Stimulated activated CD8-positive, alpha-beta memory T cell treated with anti-CD3 and anti-CD28 coated beads, Interleukin-2, amount 100 ng/mL, for 1 hour (primary cell): Measurements from ENCODE around the gene AOPEP.

ENCODE experiments used
- DNase-seq, 2 donors: peaks; one replicate each; pipeline ENCODE4 v3.0.0-alpha.2; 2020; ENCODE audit warnings: low read depth in 2 of 2

The AOPEP gene

GRCh38 chr9:95060234-95060633, 333.7 kb downstream of the AOPEP start:
- no peak for DNase-seq

- no peak for DNase-seq
Measured at GRCh38 chr9:95060916-95061315, 334.4 kb downstream of the AOPEP start.

DNA sequence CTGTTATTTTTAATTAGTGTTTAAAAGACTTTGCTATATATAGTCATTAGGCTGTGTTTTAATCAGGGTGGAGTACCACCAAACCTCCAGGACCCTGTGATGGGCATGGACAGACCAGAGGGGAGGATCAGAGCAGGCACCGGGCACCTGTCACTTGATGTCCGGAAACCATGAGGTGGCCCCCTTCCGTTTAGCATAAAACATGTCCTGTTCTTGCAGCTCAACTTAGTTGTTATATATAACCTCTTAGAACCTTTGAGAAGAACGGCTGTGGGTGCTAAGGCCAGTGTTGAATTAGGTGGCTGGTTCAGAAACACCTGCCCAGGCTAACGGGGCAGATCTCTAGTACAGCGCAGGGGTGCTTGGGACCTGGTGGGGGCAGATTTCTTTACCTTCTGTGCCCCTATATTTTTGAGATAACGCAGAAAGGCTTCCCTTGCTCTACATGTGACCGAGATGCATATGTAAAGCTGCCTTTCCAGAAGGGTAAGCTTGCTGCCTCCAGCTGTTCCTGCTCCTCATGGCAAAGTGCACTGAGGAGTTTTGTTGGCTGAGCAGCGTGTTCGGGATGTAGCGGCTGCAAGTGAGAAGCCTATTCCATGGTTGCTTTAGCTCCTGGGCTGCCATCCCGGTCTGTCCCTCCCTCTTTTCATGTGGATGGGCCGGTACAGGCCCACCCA, 335.6 kb downstream of the AOPEP start:
- DNase-seq, result no peak

- no peak for DNase-seq
Measured at GRCh38 chr9:95062596-95063065, 336.1 kb downstream of the AOPEP start.

DNA sequence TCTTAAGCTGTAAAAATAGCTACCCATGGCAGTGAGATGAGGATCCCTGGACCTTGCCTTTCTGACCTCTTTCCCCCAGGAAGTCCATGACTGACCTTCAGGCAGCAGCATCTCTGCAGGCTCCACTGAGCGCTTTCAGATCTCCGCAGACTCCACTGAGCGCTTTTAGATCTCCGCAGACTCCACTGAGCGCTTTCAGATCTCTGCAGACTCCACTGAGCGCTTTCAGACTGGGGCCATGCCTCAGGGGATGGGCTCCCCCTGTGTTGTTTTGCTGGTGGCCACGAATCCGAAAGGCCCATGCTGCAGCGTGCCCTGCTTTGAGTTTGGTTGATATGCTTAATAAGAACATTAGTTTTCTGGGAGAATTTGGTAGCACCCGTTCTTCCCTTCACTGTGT, 336.8 kb downstream of the AOPEP start:
- DNase-seq, result no peak

DNA sequence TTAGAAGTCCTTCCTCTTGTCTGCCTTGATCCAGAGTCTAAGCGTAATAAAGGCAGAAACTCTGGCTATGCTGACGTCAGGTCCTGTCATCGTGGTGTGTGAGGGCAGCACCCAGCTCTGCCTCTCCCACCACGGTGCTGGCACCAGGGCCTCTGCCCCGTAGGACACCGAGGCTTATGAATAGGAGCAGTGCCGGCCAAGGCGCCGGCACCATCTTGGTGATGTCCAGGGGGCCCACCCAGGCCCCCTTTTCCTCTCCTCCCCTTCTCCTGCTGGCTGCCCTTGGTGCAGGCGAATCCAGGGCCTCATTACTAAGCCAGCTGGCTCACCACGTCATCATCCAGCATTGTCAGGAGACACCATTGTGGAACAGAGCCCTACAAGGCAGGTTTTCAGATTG, 338.7 kb downstream of the AOPEP start:
- no peak for DNase-seq

DNA sequence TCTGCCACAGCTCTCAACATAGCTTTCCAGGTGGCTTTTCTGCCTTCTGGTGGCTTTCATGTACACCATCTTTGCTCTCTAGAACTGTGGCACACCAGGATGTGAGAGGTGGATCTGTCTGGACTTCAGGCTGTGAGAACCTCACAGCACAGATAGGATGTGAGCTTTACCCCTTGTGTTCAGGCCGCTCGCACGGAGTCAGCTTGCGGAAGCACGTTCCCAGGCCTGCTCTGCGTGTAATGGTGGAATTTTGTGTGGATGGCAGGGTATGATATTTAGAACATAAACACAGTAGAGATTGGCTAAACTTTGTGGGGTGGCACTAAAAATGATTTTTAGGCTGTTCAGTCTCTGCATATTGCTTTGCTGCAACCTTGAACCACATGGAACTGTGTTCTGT, 340.6 kb downstream of the AOPEP start:
- no peak for DNase-seq

- no peak for DNase-seq
Measured at GRCh38 chr9:95067897-95068296, 341.4 kb downstream of the AOPEP start.

DNA sequence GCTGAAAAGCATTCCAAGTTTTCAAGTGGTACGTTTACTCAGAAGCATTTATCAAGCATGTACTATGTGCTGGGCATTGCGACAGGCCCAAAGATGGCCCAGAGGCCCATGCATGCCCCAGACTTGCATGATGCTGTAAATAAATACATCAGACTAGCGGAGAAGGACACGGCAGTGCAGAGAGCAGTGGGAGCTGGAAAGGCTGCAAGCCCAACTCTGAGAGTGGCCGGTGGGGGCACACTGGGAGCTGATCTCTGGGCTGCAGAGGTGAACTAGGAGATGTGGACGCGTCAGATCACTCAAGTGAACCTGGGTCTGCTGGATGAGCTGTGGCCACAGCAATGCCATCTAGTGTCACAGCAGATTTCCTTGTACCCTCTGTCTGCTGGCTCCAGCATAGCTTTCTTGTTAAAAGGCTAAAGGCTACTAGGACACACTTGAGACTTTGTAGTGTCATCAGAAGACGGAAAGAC, 344.1 kb downstream of the AOPEP start:
- no peak for DNase-seq

GRCh38 chr9:95071450-95071849, 345.0 kb downstream of the AOPEP start:
- DNase-seq, result no peak

DNA sequence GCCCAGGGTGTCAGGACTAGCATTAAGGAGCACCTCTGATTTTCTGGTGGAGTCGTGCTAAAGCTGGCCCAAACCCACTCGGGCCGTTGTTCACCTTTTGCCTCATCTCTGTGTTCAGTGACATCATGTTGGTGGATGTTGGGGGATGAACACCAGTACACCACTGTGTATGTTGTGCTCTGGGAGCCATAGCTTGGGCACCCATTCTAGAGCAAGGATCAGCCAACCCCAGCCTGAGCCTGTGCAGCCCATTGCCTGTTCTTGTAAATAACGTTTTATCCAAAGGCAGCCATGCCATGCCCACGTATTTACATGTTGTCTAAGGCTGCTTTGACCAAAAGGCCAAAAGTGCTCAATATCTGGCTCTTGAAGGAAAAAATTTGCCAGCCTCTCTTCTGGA, 345.4 kb downstream of the AOPEP start:
- no peak for DNase-seq

GRCh38 chr9:95073042-95073607, 346.6 kb downstream of the AOPEP start:
- DNase-seq, result no peak

GRCh38 chr9:95073918-95074317, 347.4 kb downstream of the AOPEP start:
- DNase-seq, result no peak

DNA sequence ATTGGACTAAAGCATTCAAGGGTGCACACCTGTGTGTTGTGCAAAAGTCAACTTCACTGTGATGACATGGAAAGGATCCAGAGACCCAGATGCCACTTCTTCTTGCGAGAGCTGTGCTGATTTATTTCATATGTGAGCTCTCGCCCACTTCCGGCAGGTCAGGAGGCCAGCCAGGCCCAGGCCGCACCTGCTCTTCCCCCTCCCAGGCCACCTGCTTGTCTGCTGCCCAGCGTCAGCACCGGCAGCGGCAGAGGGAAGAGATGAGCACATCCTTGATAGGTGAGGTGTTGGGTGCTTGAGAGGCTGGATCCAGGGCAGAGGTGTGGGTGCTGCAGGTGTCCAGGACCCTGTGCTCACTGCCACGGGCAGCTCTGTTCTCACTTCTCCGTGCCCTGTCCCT, 348.1 kb downstream of the AOPEP start:
- no peak for DNase-seq

- DNase-seq, result no peak
Measured at GRCh38 chr9:95075700-95076099, 349.2 kb downstream of the AOPEP start.

DNA sequence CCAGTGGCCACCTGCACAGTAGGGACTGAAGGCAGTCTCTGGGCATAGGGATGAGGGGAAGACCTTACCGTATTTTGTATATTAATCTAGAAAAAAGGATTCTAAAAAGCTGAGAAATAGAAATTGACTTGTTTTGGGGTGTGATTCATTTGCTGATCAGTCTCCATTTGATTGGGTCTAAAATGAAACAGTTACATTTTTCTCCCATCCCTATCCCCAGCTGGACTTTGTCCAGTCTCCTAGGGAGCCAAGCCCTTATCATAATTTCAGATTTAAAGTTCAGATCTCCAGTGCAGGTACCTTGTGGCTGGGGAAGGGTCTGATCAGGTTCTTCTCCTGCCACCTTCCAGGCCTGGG, 350.2 kb downstream of the AOPEP start:
- DNase-seq, result no peak

GRCh38 chr9:95077053-95077765, 350.7 kb downstream of the AOPEP start:
- DNase-seq, result no peak

DNA sequence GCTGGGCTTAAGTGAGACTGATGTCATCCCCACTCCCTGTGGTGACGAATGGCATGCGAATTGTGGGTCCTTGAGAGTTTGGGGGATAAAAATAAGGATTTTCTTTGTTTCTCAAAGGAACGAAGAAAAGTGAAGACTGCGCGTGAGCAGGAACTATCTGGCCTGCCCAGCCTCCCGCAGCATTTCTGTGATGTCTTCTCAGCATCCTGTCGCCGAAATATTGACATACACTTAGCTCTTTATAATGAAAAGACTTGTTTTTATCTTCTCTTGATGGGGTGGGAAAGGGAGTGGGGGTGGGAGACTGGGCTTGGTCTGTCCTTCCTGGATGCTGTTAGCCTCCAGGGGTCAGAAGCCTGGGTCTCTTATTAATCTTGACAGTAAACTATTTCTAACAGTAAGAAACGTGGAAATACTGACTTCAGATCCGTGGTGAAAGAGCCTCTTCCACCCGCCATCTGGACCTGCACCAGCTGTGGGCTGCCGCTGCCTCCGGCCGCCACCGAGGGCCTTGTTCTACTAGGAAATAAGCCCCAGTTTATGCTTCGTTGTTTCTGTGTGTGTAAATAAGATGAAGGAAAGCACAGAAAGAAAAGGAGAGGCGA, 351.4 kb downstream of the AOPEP start:
- no peak for DNase-seq

DNA sequence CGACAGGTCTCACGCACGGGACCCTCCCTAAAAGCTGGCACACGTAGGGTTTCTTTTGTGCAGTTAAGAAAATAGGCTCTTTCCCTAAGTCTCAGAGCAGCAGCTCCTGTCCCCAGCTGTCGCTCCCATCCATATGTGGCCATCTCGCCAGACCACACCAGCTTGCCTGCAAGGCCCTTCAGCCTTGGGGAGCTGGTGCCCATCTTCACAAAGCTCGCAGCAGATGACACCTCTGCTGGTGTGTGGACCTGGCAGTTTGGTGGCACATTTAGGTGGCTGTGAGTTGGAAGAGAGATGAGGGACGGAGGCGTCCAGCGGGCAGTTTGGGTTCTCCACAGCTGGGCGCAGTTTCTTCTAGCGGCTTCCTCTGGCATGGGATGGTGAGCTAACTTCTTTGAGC, 352.0 kb downstream of the AOPEP start:
- no peak for DNase-seq

DNA sequence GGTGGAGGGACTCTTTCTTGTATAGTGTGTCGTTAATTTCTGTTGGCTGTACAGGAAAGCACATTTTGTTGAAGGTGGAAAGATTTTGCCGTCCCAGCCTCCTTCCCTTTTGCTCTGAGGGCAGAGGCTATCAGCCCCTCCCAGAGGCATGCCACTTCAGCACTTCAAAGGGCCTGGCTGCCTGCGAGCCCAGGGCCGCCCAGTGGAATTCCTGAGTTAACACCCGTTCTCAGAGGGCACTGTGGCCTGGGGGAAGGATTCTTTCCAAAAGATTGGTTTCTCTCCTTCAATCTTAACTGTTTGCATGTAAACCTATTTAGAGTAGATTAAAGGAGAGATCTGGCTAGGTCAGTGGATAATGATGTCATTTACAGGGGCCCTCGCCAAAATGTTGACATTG, 352.4 kb downstream of the AOPEP start:
- no peak for DNase-seq

GRCh38 chr9:95079461-95079860, 353.0 kb downstream of the AOPEP start:
- DNase-seq, result no peak

DNA sequence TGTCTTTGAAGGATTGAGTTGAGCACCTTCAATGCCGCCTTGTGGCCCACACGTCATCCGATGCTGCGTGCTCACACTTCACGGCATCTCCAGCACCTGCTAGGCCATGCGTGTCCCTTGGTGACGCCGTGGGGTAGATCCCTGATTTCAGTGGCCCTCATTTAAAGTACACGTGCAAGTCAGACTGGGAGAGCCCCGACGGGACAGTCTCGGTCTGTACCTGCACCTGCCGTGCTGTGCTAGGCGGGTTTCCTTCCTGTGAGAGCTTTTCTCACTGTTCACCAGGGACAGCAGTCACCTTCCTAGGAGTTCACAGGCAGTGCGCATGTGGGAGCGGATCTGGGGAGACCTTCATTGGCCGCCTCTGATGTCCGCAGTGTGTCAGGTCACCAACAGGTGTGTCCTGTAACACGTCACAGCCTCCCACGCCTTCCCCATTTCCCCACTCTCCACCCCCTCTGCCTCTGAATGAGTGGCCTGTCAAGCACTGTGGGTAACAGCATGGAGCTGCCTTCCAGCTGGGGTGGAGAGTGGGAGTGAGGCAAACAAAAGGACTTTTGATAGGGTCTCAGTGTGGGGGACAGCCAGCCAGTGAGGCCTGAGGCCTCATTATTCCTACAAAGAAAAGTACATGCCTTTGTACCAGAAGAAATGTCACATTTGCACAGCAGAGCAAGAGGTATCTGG, 354.6 kb downstream of the AOPEP start:
- no peak for DNase-seq
